SU-DHL-6 (cell line): Measurements from ENCODE around the gene EXOC3.

Experiments used
- EZH2phosphoT487 ChIP-seq: fragments of 200-600 bp; sonication (generic), shearing (Covaris generic); conservative IDR thresholded peaks from 2 replicates; pipeline ENCODE4 v1.6.1; 2018; ENCODE audit warnings: mild to moderate bottlenecking, antibody characterized with exemption, low read length, moderate library complexity, mixed read lengths
- TF ChIP-seq, protein P1 (sequence below): fragments of 200-600 bp; sonication (generic); IDR thresholded peaks from one replicate; pipeline ENCODE4 v1.5.1; 2017; ENCODE audit warnings: antibody characterized with exemption, mild to moderate bottlenecking, low read length, moderate library complexity; ENCODE audit not compliant: insufficient read depth, poor library complexity, severe bottlenecking

GRCh38 chr5:415928-416635 is 26.9 kb upstream of the EXOC3 start:
- TF ChIP-seq, protein P1, sequence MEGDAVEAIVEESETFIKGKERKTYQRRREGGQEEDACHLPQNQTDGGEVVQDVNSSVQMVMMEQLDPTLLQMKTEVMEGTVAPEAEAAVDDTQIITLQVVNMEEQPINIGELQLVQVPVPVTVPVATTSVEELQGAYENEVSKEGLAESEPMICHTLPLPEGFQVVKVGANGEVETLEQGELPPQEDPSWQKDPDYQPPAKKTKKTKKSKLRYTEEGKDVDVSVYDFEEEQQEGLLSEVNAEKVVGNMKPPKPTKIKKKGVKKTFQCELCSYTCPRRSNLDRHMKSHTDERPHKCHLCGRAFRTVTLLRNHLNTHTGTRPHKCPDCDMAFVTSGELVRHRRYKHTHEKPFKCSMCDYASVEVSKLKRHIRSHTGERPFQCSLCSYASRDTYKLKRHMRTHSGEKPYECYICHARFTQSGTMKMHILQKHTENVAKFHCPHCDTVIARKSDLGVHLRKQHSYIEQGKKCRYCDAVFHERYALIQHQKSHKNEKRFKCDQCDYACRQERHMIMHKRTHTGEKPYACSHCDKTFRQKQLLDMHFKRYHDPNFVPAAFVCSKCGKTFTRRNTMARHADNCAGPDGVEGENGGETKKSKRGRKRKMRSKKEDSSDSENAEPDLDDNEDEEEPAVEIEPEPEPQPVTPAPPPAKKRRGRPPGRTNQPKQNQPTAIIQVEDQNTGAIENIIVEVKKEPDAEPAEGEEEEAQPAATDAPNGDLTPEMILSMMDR: no peak
- TF ChIP-seq EZH2phosphoT487: no peak
